Measurements from ENCODE around the gene CHST14. TPM values are rescaled to one million over a fixed set of nuclear protein-coding genes. Genes with fewer than 3 reads are reported as not detected.

Gene CHST14, protein sequence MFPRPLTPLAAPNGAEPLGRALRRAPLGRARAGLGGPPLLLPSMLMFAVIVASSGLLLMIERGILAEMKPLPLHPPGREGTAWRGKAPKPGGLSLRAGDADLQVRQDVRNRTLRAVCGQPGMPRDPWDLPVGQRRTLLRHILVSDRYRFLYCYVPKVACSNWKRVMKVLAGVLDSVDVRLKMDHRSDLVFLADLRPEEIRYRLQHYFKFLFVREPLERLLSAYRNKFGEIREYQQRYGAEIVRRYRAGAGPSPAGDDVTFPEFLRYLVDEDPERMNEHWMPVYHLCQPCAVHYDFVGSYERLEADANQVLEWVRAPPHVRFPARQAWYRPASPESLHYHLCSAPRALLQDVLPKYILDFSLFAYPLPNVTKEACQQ
- total RNA-seq, result 1 to 10 TPM; 5.4 to 6.2 TPM

GRCh38 chr15:40470423-40471104, at the start of gene CHST14:
TSS of gene CHST14 (plus strand) at chr15:40470984. CDS start at chr15:40471214, 230 bp downstream.
- Mint-ChIP-seq H3K27me3 (no peaks in the 10 kb centered on the region), H3K4me1 (peaks cover 23% of the 10 kb centered on the region), H3K27ac (peak within 1 kb of the TSS; percentile 74), H3K4me3 (peak within 1 kb of the TSS; percentile 76), H3K9me3 (ENCODE audit: low read depth) (no peaks in the 10 kb centered on the region), H3K36me3 (ENCODE audit: low read depth) (peaks cover 3% of the 10 kb centered on the region)
- peak; percentile 58 for ATAC-seq
- intact Hi-C loops (cut with DNase I, micrococcal nuclease), result loop anchor here (1.0 to 2.0 kb wide), 3 partner anchors 16 to 30 kb away; partner anchors contain the start of gene BAHD1 (in 1 of the 2)
- CTCF ChIA-PET, result interaction anchor here (0.6 to 1.4 kb wide), 4 partner anchors 26 to 127 kb away, joined by 3 to 4 read pairs (median 3); no protein-coding TSS in a partner anchor
- POLR2A ChIA-PET, result interaction anchor here (0.7 kb wide), 1 partner anchor 31 kb away, joined by 3 read pairs; no protein-coding TSS in a partner anchor
- peak; percentile 64 for DNase-seq

GRCh38 chr15:40421246-40422157, 49.3 kb upstream of the CHST14 start:
- intact Hi-C loops (cut with DNase I, micrococcal nuclease), result loop anchor here (1.0 kb wide), 4 partner anchors 53 to 142 kb away; no protein-coding TSS in a partner anchor
- POLR2A ChIA-PET, result no interaction called here
- CTCF ChIA-PET, result interaction anchor here (0.7 to 9.1 kb wide), 22 partner anchors 9 to 204 kb away, joined by 3 to 151 read pairs (median 5); partner anchors contain the start of genes BAHD1, CCDC9B, INAFM2 and PLCB2

GRCh38 chr15:40424483-40425115, 46.2 kb upstream of the CHST14 start:
- Mint-ChIP-seq H3K36me3 (ENCODE audit: low read depth) (no peaks in the 10 kb centered on the region), H3K4me3 (no peak overlapping the region), H3K4me1 (no peaks in the 10 kb centered on the region), H3K27me3 (no peaks in the 10 kb centered on the region), H3K27ac (no peak overlapping the region), H3K9me3 (ENCODE audit: low read depth) (no peaks in the 10 kb centered on the region)
- POLR2A ChIA-PET, result no interaction called here
- intact Hi-C loops (cut with DNase I, micrococcal nuclease), result no loop called here
- ATAC-seq, result no peak
- CTCF ChIA-PET, result interaction anchor here (0.9 to 9.1 kb wide), 5 partner anchors 10 to 145 kb away, joined by 3 to 151 read pairs (median 4); partner anchors contain the start of gene CCDC9B
- no peak for DNase-seq

More at GRCh38 chr15:40421246-40422157, 49.3 kb upstream of the CHST14 start:
- H3K4me3 Mint-ChIP-seq, result no peak overlapping the region
- ATAC-seq (peak; percentile 98), DNase-seq (peak; percentile 91)
- H3K4me1 Mint-ChIP-seq, result no peaks in the 10 kb centered on the region
- no peaks in the 10 kb centered on the region for H3K27me3 Mint-ChIP-seq
- H3K27ac Mint-ChIP-seq, result no peak overlapping the region
- peaks cover 2% of the 10 kb centered on the region for H3K36me3 Mint-ChIP-seq (ENCODE audit: low read depth)
- no peaks in the 10 kb centered on the region for H3K9me3 Mint-ChIP-seq (ENCODE audit: low read depth)

DNA sequence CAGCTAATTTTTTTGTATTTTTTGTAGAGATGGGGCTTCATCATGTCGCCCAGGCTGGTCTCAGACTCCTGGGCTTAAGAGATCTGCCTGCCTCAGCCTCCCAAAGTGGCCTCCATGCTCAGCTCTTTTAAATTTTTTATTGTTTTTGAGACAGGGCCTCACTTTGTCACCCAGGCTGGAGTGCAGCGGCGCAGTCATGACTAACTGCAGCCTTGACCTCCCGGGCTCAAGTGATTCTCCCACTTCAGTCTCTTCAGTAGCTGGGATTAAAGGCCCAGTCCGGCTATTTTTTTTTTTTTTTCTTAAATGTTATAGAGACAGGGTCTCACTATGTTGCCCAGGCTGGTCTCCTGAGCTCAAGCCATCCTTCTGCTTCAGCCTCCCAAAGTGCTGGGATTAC, 45.1 kb upstream of the CHST14 start:
- ATAC-seq, result no peak
- H3K27me3 Mint-ChIP-seq, result no peaks in the 10 kb centered on the region
- CTCF ChIA-PET, result interaction anchor here (0.8 to 9.1 kb wide), 5 partner anchors 11 to 84 kb away, joined by 3 to 151 read pairs (median 3); partner anchors contain the start of gene CCDC9B

DNA sequence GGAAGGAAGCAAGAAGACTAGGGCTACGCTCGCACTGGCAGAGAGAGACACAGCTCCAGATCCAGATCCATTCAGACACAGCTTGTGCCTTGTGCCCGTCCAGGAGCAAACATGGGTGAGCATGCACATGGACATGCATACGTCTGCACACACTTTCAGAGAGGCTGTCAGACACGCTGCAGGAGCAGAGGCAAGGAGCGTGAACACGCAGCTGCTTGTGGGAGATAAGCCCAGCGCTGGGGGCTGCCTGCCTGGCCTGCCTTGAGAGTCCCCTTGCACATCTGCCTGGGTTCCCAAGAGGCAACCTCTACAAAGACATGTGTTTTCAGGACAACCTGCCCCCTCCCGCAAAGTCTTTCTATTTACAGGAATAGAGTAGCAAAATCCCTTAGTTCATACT, 43.6 kb upstream of the CHST14 start:
- Mint-ChIP-seq H3K9me3 (ENCODE audit: low read depth) (no peaks in the 10 kb centered on the region), H3K4me1 (no peaks in the 10 kb centered on the region), H3K4me3 (no peak overlapping the region), H3K27me3 (no peaks in the 10 kb centered on the region), H3K36me3 (ENCODE audit: low read depth) (no peaks in the 10 kb centered on the region), H3K27ac (no peak overlapping the region)
- no peak for ATAC-seq
- ChIA-PET POLR2A (no interaction called here), CTCF (interaction anchor here (0.7 to 1.0 kb wide), 2 partner anchors 59 to 148 kb away, joined by 3 to 4 read pairs; no protein-coding TSS in a partner anchor)
- DNase-seq, result no peak
- intact Hi-C loops (cut with DNase I, micrococcal nuclease), result no loop called here

More for the DNA sequence above, 45.1 kb upstream of the CHST14 start:
- no peak overlapping the region for H3K4me3 Mint-ChIP-seq
- H3K27ac Mint-ChIP-seq, result no peak overlapping the region
- H3K4me1 Mint-ChIP-seq, result no peaks in the 10 kb centered on the region
- DNase-seq, result no peak
- POLR2A ChIA-PET, result interaction anchor here (0.7 kb wide), 1 partner anchor 13 kb away, joined by 3 read pairs; no protein-coding TSS in a partner anchor
- intact Hi-C loops (cut with DNase I, micrococcal nuclease), result no loop called here
- no peaks in the 10 kb centered on the region for H3K36me3 Mint-ChIP-seq (ENCODE audit: low read depth)
- H3K9me3 Mint-ChIP-seq (ENCODE audit: low read depth), result no peaks in the 10 kb centered on the region

- ChIA-PET CTCF (interaction anchor here (0.9 kb wide), 1 partner anchor 90 kb away, joined by 3 read pairs; no protein-coding TSS in a partner anchor), POLR2A (no interaction called here)
- DNase-seq (no peak), ATAC-seq (no peak)
- Mint-ChIP-seq H3K27me3 (no peaks in the 10 kb centered on the region), H3K4me3 (no peak overlapping the region), H3K4me1 (no peaks in the 10 kb centered on the region), H3K27ac (no peak overlapping the region), H3K36me3 (ENCODE audit: low read depth) (no peaks in the 10 kb centered on the region), H3K9me3 (ENCODE audit: low read depth) (no peaks in the 10 kb centered on the region)
- intact Hi-C loops (cut with DNase I, micrococcal nuclease), result no loop called here
These were observed 42.6 kb upstream of the CHST14 start for GRCh38 chr15:40428185-40428584.

DNA sequence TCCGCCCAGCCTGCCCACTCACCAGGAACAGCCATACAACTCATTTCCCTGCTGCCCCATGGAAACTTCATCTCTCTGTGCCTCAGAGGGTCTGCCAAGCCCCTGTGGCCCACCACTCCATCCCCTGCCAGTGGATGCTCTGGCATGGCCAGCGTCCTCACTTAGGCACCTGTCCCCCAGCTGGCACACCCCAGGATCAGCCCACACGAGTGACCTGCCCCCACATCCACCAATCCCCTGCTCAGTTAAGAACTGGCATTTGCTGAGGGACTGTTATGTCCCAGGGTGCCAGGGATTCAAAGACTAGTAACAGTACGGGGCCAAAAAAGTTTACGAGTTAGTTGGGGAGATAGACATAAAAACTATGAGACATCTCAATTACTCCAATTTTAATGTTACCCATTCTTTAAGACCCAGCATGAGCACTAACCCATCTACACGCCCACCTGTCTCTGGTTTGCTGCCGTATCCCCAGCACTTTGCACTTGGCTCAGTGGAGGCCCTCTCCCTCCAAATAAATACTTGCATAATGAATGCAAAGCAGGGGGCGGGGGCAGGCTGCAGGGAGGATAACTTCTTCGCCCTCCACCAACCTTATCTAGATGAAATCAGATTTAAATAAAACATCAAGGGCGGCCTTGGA, 41.6 kb upstream of the CHST14 start:
- DNase-seq (no peak), ATAC-seq (no peak)
- ChIA-PET POLR2A (no interaction called here), CTCF (interaction anchor here (0.5 to 1.1 kb wide), 4 partner anchors 24 to 104 kb away, joined by 3 to 4 read pairs (median 3); partner anchors contain the start of genes CCDC9B and IVD)
- Mint-ChIP-seq H3K36me3 (ENCODE audit: low read depth) (no peaks in the 10 kb centered on the region), H3K9me3 (ENCODE audit: low read depth) (no peaks in the 10 kb centered on the region), H3K27me3 (no peaks in the 10 kb centered on the region), H3K4me3 (no peak overlapping the region), H3K27ac (no peak overlapping the region), H3K4me1 (no peaks in the 10 kb centered on the region)
- intact Hi-C loops (cut with DNase I, micrococcal nuclease), result no loop called here

DNA sequence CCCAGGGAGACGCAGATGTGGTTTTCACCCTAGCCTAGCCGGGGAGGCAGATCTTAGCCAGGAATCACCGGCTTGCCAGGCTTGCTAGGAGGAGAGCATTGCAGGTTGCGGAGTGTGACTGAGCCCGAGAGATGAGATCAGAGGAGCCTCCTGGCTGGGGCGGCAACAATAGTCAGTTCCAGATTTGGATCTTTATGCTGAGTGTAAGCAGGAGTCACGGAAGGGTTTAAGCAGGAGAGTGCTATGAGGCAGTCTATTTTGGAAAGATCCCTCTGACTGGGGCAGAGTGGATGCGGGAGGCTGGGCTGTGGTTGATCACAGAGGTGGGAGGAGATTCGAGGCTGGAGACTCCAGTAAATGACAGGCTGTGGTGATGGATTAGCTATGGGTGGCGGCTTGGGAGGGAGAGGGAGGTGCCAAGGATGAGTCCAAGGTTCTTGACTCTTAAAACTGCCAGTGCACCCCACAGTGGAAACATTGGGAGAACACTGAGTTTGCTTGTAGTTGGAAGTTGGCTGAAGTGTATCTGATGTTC, 40.4 kb upstream of the CHST14 start:
- ChIA-PET POLR2A (interaction anchor here (0.6 kb wide), 1 partner anchor 164 kb away, joined by 3 read pairs; no protein-coding TSS in a partner anchor), CTCF (interaction anchor here (0.6 to 1.2 kb wide), 4 partner anchors 8 to 429 kb away, joined by 3 to 4 read pairs (median 4); partner anchors contain the start of gene PLCB2)
- Mint-ChIP-seq H3K36me3 (ENCODE audit: low read depth) (no peaks in the 10 kb centered on the region), H3K27me3 (peaks cover 2% of the 10 kb centered on the region), H3K4me3 (no peak overlapping the region), H3K27ac (no peak overlapping the region), H3K4me1 (no peaks in the 10 kb centered on the region), H3K9me3 (ENCODE audit: low read depth) (no peaks in the 10 kb centered on the region)
- ATAC-seq (no peak), DNase-seq (no peak)
- intact Hi-C loops (cut with DNase I, micrococcal nuclease), result no loop called here

GRCh38 chr15:40435023-40435709, 35.6 kb upstream of the CHST14 start:
- POLR2A ChIA-PET, result no interaction called here
- CTCF ChIA-PET, result interaction anchor here (0.6 to 1.3 kb wide), 4 partner anchors 52 to 156 kb away, joined by 3 read pairs; no protein-coding TSS in a partner anchor
- peaks cover 35% of the 10 kb centered on the region for H3K27me3 Mint-ChIP-seq
- ATAC-seq (no peak), DNase-seq (no peak)
- H3K9me3 Mint-ChIP-seq (ENCODE audit: low read depth), result no peaks in the 10 kb centered on the region
- no peaks in the 10 kb centered on the region for H3K36me3 Mint-ChIP-seq (ENCODE audit: low read depth)
- H3K4me3 Mint-ChIP-seq, result no peak overlapping the region
- H3K4me1 Mint-ChIP-seq, result peaks cover 24% of the 10 kb centered on the region
- no peak overlapping the region for H3K27ac Mint-ChIP-seq
- intact Hi-C loops (cut with DNase I, micrococcal nuclease), result no loop called here
